GM12878 (cell line): ENCODE data around the gene BORCS6. TPM values are rescaled to one million over a fixed set of nuclear protein-coding genes. Genes with fewer than 3 reads are reported as not detected.
A peak's percentile ranks its signal among the peaks of the same experiment; 100 is the strongest.

Experiments used
- ATAC-seq: fragments of 200-7000 bp; cut with Tn5 transposase; 3 replicates; pipeline ENCODE4 v1.9.1; 2020; ENCODE audit warnings: mild to moderate bottlenecking, moderate library complexity
- BruUV-seq: library from RNA; stranded (reverse); fragments of 400-500 nt; replicated peaks from 2 replicates; lab custom pipeline; 2021; lab: Mats Ljungman, UMichigan
- CTCF ChIA-PET: fragments of 300-600 bp; sonication (Branson Sonifier 250); formaldehyde crosslinking; extraction: SDS; loops from one replicate; lab custom pipeline; 2021; ENCODE audit warnings: inconsistent platforms; lab: Yijun Ruan, JAX
- POLR2A ChIA-PET: fragments of 350-600 bp; formaldehyde crosslinking; extraction: SDS; loops from one replicate; lab custom pipeline; 2021; ENCODE audit warnings: inconsistent platforms; lab: Charles Lee
- RAD21 ChIA-PET: fragments of 300-600 bp; sonication (Branson Sonifier 250); formaldehyde crosslinking; loops from one replicate; lab custom pipeline; 2023; ENCODE audit warnings: antibody characterized with exemption; ENCODE audit not compliant: unreplicated experiment; lab: Charles Lee
- SMC1A ChIA-PET: fragments of 300-600 bp; sonication (Branson Sonifier 250); formaldehyde crosslinking; loops from one replicate; lab custom pipeline; 2023; ENCODE audit not compliant: unreplicated experiment, uncharacterized antibody; lab: Charles Lee
- DNase-seq: peaks from one replicate; pipeline ENCODE4 v3.0.0-alpha.2; 2011; ENCODE audit warnings: low read depth, low spot score
- FAIRE-seq: peaks from 3 replicates; lab custom pipeline; 2011; peaks lifted over from hg19 to GRCh38; lab: Jason Lieb, UNC
- H2AFZ ChIP-seq: 2 replicates; pipeline ENCODE4 v1.6.0; 2011; ENCODE audit warnings: low read depth, low read length, control low read depth; ENCODE audit not compliant: control insufficient read depth
- H3K27ac ChIP-seq: 2 replicates; pipeline ENCODE4 v1.5.1; 2011; ENCODE audit warnings: control low read depth; ENCODE audit not compliant: control insufficient read depth, insufficient read depth
- H3K27me3 ChIP-seq, 2 experiments: replicated peaks in 1 of 2; 2 replicates each; pipeline versions ENCODE4 v1.6.0 to v1.6.1; 2011; ENCODE audit warnings: low read length in 1 of 2; ENCODE audit not compliant: control insufficient read depth in 2 of 2, insufficient read depth in 2 of 2
- H3K36me3 ChIP-seq, 2 experiments: 2 replicates each; pipeline ENCODE4 v1.5.1; 2011; ENCODE audit warnings: low read length in 1 of 2; ENCODE audit not compliant: control insufficient read depth in 2 of 2, insufficient read depth in 2 of 2
- H3K4me1 ChIP-seq: 2 replicates; pipeline ENCODE4 v1.6.1; 2011; ENCODE audit warnings: mild to moderate bottlenecking, low read length, moderate library complexity, mixed read lengths; ENCODE audit not compliant: control insufficient read depth, insufficient read depth
- H3K4me2 ChIP-seq: 2 replicates; pipeline ENCODE4 v1.6.0; 2011; ENCODE audit warnings: control low read depth; ENCODE audit not compliant: control insufficient read depth, insufficient read depth
- H3K4me3 ChIP-seq: fragments of 200-600 bp; sonication (generic); 2 replicates; pipeline ENCODE4 v1.5.1; 2016
- H3K79me2 ChIP-seq: 2 replicates; pipeline ENCODE4 v1.6.0; 2011; ENCODE audit warnings: low read length; ENCODE audit not compliant: control insufficient read depth, insufficient read depth
- H3K9ac ChIP-seq: 2 replicates; pipeline ENCODE4 v1.8.0; 2011; ENCODE audit warnings: low read length, control low read depth, mixed read lengths; ENCODE audit not compliant: control insufficient read depth, insufficient read depth
- H3K9me3 ChIP-seq: replicated peaks from 3 replicates; pipeline ENCODE4 v1.5.1; 2011; ENCODE audit warnings: mild to moderate bottlenecking, low read length; ENCODE audit not compliant: control insufficient read depth, insufficient read depth
- H4K20me1 ChIP-seq: 2 replicates; pipeline ENCODE4 v1.6.0; 2011; ENCODE audit not compliant: control insufficient read depth, insufficient read depth
- CBX5 ChIP-seq: sonication (generic); IDR thresholded peaks from 2 replicates; pipeline ENCODE4 v1.6.1; 2016; ENCODE audit warnings: low read depth, moderate library complexity, mild to moderate bottlenecking, inconsistent platforms
- CREM ChIP-seq: IDR thresholded peaks from 2 replicates; pipeline ENCODE4 v1.6.1; 2014; ENCODE audit warnings: antibody characterized with exemption, low read depth
- EP300 ChIP-seq, 2 experiments: fragments of 150-350 bp in 1 of 2; IDR thresholded peaks; 2 replicates each; pipeline ENCODE4 v1.6.1; 2011 to 2012; ENCODE audit warnings: low read depth in 2 of 2, low read length in 2 of 2, borderline replicate concordance in 1 of 2, improper control_type of control experiment in 1 of 2, inconsistent platforms in 1 of 2; ENCODE audit not compliant: control insufficient read depth in 1 of 2
- IKZF2 ChIP-seq, 2 experiments: fragments of 450-650 bp; IDR thresholded peaks; 2 replicates each; pipeline ENCODE4 v1.6.1; 2017; ENCODE audit warnings: mild to moderate bottlenecking in 2 of 2, moderate library complexity in 2 of 2
- MEF2A ChIP-seq: IDR thresholded peaks from 2 replicates; pipeline ENCODE4 v1.6.1; 2011; ENCODE audit warnings: low read depth, mild to moderate bottlenecking, low read length, moderate library complexity; ENCODE audit not compliant: insufficient read depth
- PML ChIP-seq: IDR thresholded peaks from 2 replicates; pipeline ENCODE4 v1.6.1; 2012; ENCODE audit warnings: low read length, inconsistent platforms
- POLR2A ChIP-seq: IDR thresholded peaks from 2 replicates; pipeline ENCODE4 v1.6.1; 2011; ENCODE audit warnings: low read depth, mild to moderate bottlenecking, low read length
- POU2F2 ChIP-seq: IDR thresholded peaks from 3 replicates; pipeline ENCODE4 v1.6.1; 2011; ENCODE audit warnings: low read depth, mild to moderate bottlenecking, low read length, borderline replicate concordance
- RAD51 ChIP-seq: fragments of 450-650 bp; IDR thresholded peaks from 2 replicates; pipeline ENCODE4 v1.6.1; 2016; ENCODE audit warnings: moderate library complexity, mild to moderate bottlenecking, inconsistent platforms
- SMAD1 ChIP-seq: fragments of 450-650 bp; IDR thresholded peaks from 2 replicates; pipeline ENCODE4 v1.6.1; 2018; ENCODE audit warnings: mild to moderate bottlenecking, low read depth; ENCODE audit not compliant: partially characterized antibody
- SREBF2 ChIP-seq: IDR thresholded peaks from 2 replicates; pipeline ENCODE4 v1.6.1; 2012; ENCODE audit warnings: mild to moderate bottlenecking, low read length
- TARDBP ChIP-seq: IDR thresholded peaks from 2 replicates; pipeline ENCODE4 v1.6.1; 2016; ENCODE audit warnings: borderline replicate concordance
- TBL1XR1 ChIP-seq: IDR thresholded peaks from 2 replicates; pipeline ENCODE4 v1.6.1; 2012; ENCODE audit warnings: low read depth, low read length, improper control_type of control experiment
- YY1 ChIP-seq: IDR thresholded peaks from 2 replicates; pipeline ENCODE4 v1.6.1; 2011; ENCODE audit warnings: low read depth, mild to moderate bottlenecking, low read length
- ZBED1 ChIP-seq: IDR thresholded peaks from 2 replicates; pipeline ENCODE4 v1.6.1; 2016; ENCODE audit warnings: borderline replicate concordance
- ZSCAN29 ChIP-seq: fragments of 450-650 bp; IDR thresholded peaks from 2 replicates; pipeline ENCODE4 v1.6.1; 2017; ENCODE audit warnings: mild to moderate bottlenecking, moderate library complexity
- ZZZ3 ChIP-seq: IDR thresholded peaks from 2 replicates; pipeline ENCODE4 v1.6.1; 2011; ENCODE audit warnings: low read depth; ENCODE audit not compliant: control insufficient read depth, insufficient read length
- WGBS: methylation state at CpG from one replicate; pipeline ENCODE4 v1.1.6; 2016; ENCODE audit warnings: low lambda C conversion rate; ENCODE audit not compliant: insufficient replicate concordance, insufficient coverage; ENCODE audit errors: missing lambda C conversion rate; 5-methylcytosine and 5-hydroxymethylcytosine counted together
- in situ Hi-C: fragments of 300-500 bp; cut with MboI; formaldehyde crosslinking; loops from 9 replicates; pipeline ENCODE4 v1.14.3; 2018; ENCODE audit warnings: mixed read lengths
- intact Hi-C: fragments of 100-400 bp; cut with micrococcal nuclease; formaldehyde crosslinking; loops from one replicate; pipeline ENCODE4 v1.14.2; 2022; ENCODE audit not compliant: unreplicated experiment
- polyA plus RNA-seq, 11 experiments: library from polyadenylated mRNA; depleted of rRNA in 4 of 11; unstranded in 6 of 11; stranded (reverse) in 5 of 11; fragments of >200 nt; fragmentation: Nextera tagmentation in 4 of 11; fragmentation: Illumina TruSeq in 1 of 11; extraction: Ambion mirVana in 4 of 11; extraction: Trizol in 1 of 11; gene quantifications; 1 replicate in 1 of 11; 2 replicates in 10 of 11; pipeline versions ENCODE4 v1.2.1 to v1.2.3, GENCODE V29; 2011 to 2016; ENCODE audit warnings: inconsistent platforms in 2 of 11, missing spikeins in 2 of 11, low read depth in 1 of 11
- total RNA-seq, 4 experiments: library from RNA; depleted of rRNA in 3 of 4; stranded (reverse); fragments of >200 nt in 3 of 4; fragmentation: Illumina TruSeq in 1 of 4; extraction: Trizol in 1 of 4; gene quantifications; 2 replicates each; pipeline versions ENCODE4 v1.2.1 to v1.2.3, GENCODE V29; 2013 to 2021
- TF ChIP-seq, protein P1 (sequence below): IDR thresholded peaks from 2 replicates; pipeline ENCODE4 v1.6.1; 2011; ENCODE audit warnings: low read depth, mild to moderate bottlenecking, low read length, moderate library complexity, borderline replicate concordance; ENCODE audit errors: extremely low read depth
- TF ChIP-seq, protein P2 (sequence below): fragments of 450-650 bp; IDR thresholded peaks from 2 replicates; pipeline ENCODE4 v1.6.1; 2017; ENCODE audit warnings: borderline replicate concordance
- TF ChIP-seq, protein P3 (sequence below): fragments of 450-650 bp; IDR thresholded peaks from 2 replicates; pipeline ENCODE4 v1.6.1; 2017; ENCODE audit warnings: mild to moderate bottlenecking, low read depth, inconsistent platforms; ENCODE audit not compliant: poor library complexity, severe bottlenecking

BORCS6 gene
- total and polyA plus RNA-seq, 10 of the 15 experiments (the other 5 are each of a cell fraction or from before 2014, with no cell fraction given), result 0.37 to 14.1 (median 6.7) TPM

DNA sequence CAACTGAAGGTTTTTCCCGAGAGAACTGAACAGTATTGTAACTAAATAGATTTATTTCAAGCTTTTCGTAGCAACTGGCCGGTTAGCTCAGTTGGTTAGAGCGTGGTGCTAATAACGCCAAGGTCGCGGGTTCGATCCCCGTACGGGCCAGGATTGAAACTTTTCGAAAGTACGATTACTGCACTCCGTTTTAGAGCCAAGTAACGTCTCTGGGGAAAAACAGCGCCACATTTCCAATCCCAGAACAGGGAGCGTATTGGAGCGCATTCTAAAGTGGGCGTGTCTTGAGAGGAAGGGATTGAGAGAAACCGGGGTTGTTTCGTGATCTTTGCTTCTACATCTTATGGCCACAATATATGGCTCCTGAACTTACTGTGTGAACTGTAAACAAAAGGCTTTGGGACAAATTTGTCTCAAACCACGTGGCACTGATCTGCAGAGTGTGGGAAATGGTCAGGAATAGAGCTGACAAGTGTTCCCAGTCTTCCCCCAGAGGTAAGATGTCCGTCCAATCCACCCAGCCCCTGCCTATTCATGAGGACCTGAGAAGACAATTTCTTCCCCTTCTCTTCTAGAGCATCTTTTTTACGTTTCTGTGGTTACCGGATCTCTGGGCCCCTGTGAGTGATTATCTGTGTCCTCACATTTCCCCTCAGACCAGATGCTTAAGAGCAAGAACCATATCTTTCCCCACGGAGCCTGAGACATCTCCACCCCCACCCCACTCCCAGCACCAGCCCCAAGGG, 2.3 kb downstream of the BORCS6 start:
- Histone ChIP-seq H3K4me3 (peak overlapping the region; percentile 73), H3K4me1 (peaks cover 16% of the 10 kb centered on the region)
- CTCF ChIA-PET, result interaction anchor here (0.8 to 6.2 kb wide), 10 partner anchors 12 to 113 kb away, joined by 3 to 53 read pairs (median 4); partner anchors contain the start of genes ALOXE3, AURKB and SLC25A35
- TF ChIP-seq SREBF2, result peak; percentile 93
- TF ChIP-seq CREM, result peak; percentile 61; the same call in 1 of the 2 replicates
- TF ChIP-seq POLR2A, result peak; percentile 55
- 0 out of 2 replicates have a peak, but pooled peaks have one; percentile 37 for TF ChIP-seq MEF2A
- 0 out of 2 replicates have a peak, but pooled peaks have one; percentile 7 for TF ChIP-seq RAD51
- TF ChIP-seq ZSCAN29, result peak; percentile 98
- TF ChIP-seq IKZF2 (IDR thresholded peaks at IDR 0.05), result peak; percentile 35 to 57; a peak in 2 of 4 replicates
- TF ChIP-seq, protein P1, sequence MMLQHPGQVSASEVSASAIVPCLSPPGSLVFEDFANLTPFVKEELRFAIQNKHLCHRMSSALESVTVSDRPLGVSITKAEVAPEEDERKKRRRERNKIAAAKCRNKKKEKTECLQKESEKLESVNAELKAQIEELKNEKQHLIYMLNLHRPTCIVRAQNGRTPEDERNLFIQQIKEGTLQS, result no peak
- TF ChIP-seq EP300 (IDR thresholded peaks at IDR 0.05; ENCODE audit: borderline replicate concordance in 1 of 2, control insufficient read depth in 1 of 2, low read depth in 2 of 2, low read length in 2 of 2), result no peak; a peak in 1 of 4 replicates
- TF ChIP-seq PML, result peak; percentile 75; the same call in 1 of the 2 replicates
- peak; percentile 28 for TF ChIP-seq SMAD1
- TF ChIP-seq TARDBP, result peak; percentile 98
- no peak for TF ChIP-seq ZZZ3
- no peak; the same call in 1 of the 2 replicates for TF ChIP-seq TBL1XR1
- peak; percentile 75 for TF ChIP-seq ZBED1
- TF ChIP-seq, protein P2, sequence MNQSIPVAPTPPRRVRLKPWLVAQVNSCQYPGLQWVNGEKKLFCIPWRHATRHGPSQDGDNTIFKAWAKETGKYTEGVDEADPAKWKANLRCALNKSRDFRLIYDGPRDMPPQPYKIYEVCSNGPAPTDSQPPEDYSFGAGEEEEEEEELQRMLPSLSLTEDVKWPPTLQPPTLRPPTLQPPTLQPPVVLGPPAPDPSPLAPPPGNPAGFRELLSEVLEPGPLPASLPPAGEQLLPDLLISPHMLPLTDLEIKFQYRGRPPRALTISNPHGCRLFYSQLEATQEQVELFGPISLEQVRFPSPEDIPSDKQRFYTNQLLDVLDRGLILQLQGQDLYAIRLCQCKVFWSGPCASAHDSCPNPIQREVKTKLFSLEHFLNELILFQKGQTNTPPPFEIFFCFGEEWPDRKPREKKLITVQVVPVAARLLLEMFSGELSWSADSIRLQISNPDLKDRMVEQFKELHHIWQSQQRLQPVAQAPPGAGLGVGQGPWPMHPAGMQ, result no peak
- TF ChIP-seq YY1, result peak; percentile 76
- TF ChIP-seq POU2F2, result 0 out of 3 replicates have a peak, but pooled peaks have one; percentile 21
- TF ChIP-seq CBX5, result no peak; the same call in 1 of the 2 replicates
- TF ChIP-seq, protein P3, sequence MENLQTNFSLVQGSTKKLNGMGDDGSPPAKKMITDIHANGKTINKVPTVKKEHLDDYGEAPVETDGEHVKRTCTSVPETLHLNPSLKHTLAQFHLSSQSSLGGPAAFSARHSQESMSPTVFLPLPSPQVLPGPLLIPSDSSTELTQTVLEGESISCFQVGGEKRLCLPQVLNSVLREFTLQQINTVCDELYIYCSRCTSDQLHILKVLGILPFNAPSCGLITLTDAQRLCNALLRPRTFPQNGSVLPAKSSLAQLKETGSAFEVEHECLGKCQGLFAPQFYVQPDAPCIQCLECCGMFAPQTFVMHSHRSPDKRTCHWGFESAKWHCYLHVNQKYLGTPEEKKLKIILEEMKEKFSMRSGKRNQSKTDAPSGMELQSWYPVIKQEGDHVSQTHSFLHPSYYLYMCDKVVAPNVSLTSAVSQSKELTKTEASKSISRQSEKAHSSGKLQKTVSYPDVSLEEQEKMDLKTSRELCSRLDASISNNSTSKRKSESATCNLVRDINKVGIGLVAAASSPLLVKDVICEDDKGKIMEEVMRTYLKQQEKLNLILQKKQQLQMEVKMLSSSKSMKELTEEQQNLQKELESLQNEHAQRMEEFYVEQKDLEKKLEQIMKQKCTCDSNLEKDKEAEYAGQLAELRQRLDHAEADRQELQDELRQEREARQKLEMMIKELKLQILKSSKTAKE, result peak; percentile 39

More for the DNA sequence above, 2.3 kb downstream of the BORCS6 start:
- DNase-seq (peak; percentile 97), FAIRE-seq (peak; percentile 62), ATAC-seq (peak; percentile 42)
- peak overlapping the region; percentile 29; the same call in 1 of the 2 replicates for H2AFZ ChIP-seq
- BruUV-seq, result TSS peak; percentile 100
- H3K9me3 ChIP-seq, result no peaks in the 10 kb centered on the region
- H3K79me2 ChIP-seq, result peaks cover 18% of the 10 kb centered on the region
- WGBS, result under 1% methylated on average over 25 of the region's 25 CpGs
- H3K27me3 ChIP-seq, result no peaks in the 10 kb centered on the region
- no peaks in the 10 kb centered on the region for H4K20me1 ChIP-seq
- intact Hi-C loops (loop anchor here (1.0 to 5.0 kb wide), 4 partner anchors 35 to 67 kb away; partner anchors contain the start of genes CTC1 and PFAS), in situ Hi-C loops (loop anchor here (5.0 kb wide), 1 partner anchor 35 kb away; no protein-coding TSS in a partner anchor)
- peak overlapping the region; percentile 80 for H3K9ac ChIP-seq
- ChIA-PET SMC1A (interaction anchor here (0.7 to 4.1 kb wide), 18 partner anchors 8 to 809 kb away, joined by 3 to 40 read pairs (median 5); partner anchors contain the start of genes AURKB, RANGRF and SLC25A35), RAD21 (interaction anchor here (0.8 to 8.1 kb wide), 15 partner anchors 9 to 114 kb away, joined by 3 to 117 read pairs (median 5); partner anchors contain the start of genes AURKB, CTC1, RANGRF and SLC25A35), POLR2A (interaction anchor here (0.6 to 8.1 kb wide), 17 partner anchors 8 to 306 kb away, joined by 3 to 146 read pairs (median 11); partner anchors contain the start of genes AURKB, CTC1, HES7 and PER1)
- H3K27ac ChIP-seq, result peak overlapping the region; percentile 93
- no peaks in the 10 kb centered on the region for H3K36me3 ChIP-seq
- peak overlapping the region; percentile 82 for H3K4me2 ChIP-seq
